GM19099 (cell line): Measurements from ENCODE around the gene TMCC3.

Experiments
- POLR2A ChIP-seq: IDR thresholded peaks from 3 replicates; pipeline ENCODE4 v1.6.1; 2011; ENCODE audit warnings: low read depth; ENCODE audit not compliant: insufficient read length; ENCODE audit errors: extremely low read depth

Gene TMCC3

DNA sequence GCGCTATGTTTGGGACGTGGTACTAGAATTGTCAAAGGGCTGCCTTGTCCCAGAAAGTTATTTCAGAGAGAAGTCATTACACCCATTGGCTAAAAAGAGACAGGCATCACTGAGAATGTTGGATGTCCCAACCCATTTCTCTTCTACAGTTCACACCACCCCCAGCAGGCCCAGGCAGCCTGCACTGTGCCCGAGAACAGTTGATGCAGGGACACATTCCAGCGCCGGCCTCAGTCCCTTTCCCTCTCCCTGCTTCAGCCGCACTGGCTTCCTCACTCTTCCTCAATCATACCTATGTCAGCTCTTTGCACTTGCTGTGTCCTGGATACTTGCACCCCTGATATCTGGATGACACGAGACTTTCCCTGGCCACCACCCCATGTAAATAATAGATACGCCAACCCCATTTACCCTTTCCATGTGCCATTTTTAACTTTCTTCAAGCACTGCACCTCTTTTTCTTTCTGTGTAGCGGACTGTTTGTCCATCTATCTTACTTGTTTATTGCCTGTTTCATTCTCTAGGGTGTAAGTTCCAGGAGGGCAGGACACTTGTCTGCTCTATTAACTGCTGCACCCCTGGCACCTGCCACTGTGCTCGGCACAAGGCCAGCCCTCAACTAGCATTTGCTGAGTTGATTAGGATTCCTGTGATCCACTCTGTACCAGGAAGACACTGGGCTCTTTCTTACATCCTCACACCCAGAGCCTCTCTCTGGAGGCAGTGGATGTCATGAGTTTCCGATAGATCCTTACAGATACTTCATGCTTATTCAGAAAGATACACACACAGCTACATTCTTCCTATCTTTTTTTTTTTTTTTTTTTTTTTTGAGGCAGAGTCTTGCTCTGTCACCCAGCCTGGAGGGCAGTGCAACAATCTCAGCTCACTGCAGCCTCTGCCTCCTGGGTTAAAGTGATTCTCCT lies 114.1 kb downstream of the TMCC3 start:
- TF ChIP-seq POLR2A = no peak

DNA sequence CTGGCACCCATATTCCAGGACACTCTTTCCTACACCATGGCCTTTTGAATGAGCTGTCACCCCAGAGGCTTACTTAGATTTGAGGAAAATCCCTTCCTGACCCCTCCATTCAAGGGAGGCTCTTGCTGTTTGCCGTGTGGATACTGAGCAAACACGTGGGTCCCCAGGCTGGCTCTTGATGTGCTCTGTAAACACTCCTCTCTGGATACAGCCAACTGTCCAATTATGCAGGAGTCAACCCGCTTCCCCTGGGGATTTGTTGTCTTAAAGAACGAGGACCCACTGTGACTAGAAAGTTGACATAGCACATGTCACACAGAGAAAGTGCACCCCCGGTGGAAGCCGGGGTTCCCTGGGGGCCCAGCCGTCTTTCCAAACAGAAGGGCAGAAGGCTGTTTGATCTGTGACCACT lies 114.8 kb downstream of the TMCC3 start:
- no peak for TF ChIP-seq POLR2A

DNA sequence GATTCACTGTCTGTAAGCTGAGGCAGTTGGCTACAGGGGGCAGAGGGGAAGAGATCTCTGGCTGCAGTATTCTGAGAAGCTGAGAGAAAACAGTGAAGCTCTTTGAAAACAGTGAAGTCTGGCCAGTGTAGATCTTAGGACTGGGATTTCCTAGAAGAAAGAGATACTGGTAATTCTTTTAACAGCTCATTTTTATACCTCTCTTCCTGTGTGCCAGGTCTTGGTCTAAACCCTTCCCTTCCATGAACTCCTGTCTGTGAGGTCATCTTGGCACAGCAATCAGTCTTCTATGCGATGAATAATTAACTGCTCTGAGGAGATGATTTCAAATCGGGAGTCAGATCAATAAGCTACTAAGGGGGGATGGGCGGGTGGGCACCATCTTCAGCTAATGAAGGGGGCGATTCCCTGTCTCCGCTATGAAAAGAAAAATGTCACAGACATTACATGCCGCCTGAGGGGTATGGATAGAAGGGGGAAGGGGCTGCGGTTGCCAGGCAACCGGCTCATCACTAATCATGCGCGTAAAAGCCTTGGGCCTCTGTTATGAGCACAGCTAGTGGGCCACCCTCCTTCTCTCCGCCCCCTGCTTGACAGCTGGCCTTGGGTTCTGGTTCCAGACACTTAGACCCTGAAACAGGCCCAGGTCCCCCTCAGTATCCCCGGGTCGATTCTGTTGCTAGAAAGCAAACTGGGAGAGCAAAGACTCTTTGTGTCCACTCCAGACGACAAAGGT lies 115.4 kb downstream of the TMCC3 start:
- TF ChIP-seq POLR2A = no peak

DNA sequence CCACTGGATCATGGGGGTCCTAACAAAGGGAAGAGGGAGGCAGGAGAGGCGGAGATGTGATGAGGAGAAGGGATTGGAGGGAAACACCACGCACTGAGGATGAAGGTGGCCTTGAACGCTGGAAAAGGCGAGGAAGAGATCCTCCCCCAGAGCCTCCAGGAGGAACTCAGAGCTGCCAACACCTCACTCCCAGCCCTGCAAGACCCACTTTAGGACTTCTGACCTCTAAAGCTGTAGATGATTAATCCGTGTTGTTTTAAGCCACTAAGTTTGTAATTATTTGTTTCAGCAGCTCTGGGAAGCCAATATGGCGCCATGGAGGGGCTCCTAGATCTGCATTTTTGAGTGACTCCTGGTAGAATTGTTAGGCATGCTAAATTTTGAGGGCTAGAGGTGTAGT lies 116.1 kb downstream of the TMCC3 start:
- TF ChIP-seq POLR2A = no peak

DNA sequence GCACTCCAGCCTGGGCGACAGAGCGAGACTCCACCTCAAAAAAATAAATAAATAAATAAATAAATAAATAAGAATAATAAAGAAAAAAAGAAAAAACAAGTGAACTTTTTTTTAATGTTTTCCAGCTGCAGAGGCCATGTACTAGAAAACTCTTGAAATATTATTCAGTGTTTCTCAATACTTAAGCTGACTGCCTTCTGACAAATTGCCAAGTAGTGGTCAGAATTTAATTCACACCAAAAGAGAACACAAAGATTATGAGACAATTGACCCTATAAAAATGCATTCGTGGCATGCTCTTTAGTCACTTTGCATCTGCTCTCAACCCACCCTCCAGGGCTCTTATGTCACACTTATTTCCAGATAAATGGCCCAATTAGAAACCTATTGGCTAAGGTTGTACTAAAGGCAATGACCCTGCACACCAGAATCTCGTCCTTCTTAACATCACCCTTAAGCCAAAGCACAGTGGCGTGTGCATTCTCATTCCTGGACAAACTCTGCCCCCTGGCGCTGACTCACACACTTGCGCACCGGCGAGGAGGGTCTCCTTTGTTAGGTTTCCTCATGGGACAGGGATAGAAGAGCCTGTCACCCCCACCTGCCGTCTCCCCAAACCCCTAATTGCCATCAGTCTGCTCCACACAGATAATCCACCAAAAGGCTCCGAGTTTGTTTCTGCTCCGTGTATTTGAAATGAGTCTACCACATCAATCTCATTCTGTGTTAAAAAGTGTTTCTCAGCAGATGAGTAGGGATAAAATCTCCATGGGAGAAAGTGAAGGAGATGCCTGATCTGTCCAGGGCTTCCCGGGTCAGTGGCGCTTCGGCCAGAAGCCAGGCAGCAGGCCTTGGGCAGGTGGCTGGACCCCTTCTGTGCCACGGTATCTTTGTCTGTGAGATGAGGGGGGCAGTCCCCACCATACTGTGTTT lies 117.6 kb downstream of the TMCC3 start:
- TF ChIP-seq POLR2A = no peak

DNA sequence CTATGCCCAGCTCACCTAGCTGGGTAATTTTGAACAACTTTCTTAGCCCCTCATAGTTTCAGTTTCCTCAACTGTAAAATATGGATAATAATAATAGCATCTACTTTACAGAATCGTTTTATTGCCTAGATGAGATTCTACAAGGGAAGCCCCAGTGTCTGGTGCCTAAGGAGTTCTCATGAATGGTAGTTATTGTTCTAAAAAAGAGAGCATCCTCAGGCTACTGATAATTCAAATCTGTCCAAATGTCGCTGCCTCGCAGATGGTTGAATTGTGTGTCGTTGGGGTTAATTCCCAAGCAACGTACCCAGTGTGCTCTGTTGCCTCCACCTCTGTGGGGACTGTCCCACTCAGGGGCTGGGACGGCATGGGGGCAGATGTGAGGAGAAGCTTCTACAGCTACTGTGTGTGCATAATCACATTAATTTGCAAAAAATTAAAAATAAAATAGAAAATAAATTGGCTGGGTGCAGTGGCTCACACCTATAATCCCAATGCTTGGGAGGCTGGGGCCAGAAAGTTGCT lies 119.1 kb downstream of the TMCC3 start:
- no peak for TF ChIP-seq POLR2A

DNA sequence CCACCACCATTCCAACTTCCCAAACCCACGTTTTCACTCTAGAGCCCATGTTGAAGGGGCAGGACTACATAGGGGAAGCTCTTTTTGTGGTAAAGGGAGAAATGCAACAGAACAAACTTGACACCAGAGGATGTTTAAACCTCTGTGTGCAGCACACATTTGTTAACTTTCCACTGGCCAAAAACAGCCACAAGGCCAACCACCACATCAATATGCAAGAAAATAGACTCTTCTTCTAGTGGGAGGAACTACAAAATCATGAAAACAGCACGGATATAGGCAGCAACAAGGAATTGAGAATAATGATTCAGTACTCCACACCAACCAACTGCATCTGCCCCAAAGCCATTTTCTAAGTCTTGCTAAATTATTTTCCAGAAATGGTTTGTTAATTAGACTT lies 124.4 kb downstream of the TMCC3 start:
- no peak for TF ChIP-seq POLR2A
